ENCODE results near the gene ZBTB5.
A peak's percentile ranks its signal among the peaks of the same experiment; 100 is the strongest.
"Not testable (repeated sequence)": the region's sequence is repeated elsewhere in the genome, so short reads cannot be mapped to it uniquely, and the experiment has no call there.

ZBTB5 gene

GRCh38 chr9:37430841-37431597 is 34.2 kb downstream of the ZBTB5 start:
- H3K4me3 ChIP-seq (replicated peaks in 1 of 2; ENCODE audit: low read depth in 2 of 2, low read length in 2 of 2), result no peak overlapping the region
- no peak for TF ChIP-seq CTCF (IDR thresholded peaks at IDR 0.05; ENCODE audit: low read depth, low read length)
- DNase-seq (ENCODE audit: low read depth in 2 of 2), result peak in 1 of 2 donors; percentile 10

- H3K4me3 ChIP-seq (replicated peaks in 1 of 2; ENCODE audit: low read depth in 2 of 2, low read length in 2 of 2), result no peak overlapping the region
- DNase-seq (ENCODE audit: low read depth in 2 of 2), result no peak
- TF ChIP-seq CTCF (IDR thresholded peaks at IDR 0.05; ENCODE audit: low read depth, low read length), result no peak
These were observed 35.6 kb downstream of the ZBTB5 start for GRCh38 chr9:37429441-37430285.

GRCh38 chr9:37428345-37428744 is 36.9 kb downstream of the ZBTB5 start:
- H3K4me3 ChIP-seq (replicated peaks in 1 of 2; ENCODE audit: low read depth in 2 of 2, low read length in 2 of 2), result no peak overlapping the region
- DNase-seq (ENCODE audit: low read depth in 2 of 2), result no peak
- no peak for TF ChIP-seq CTCF (IDR thresholded peaks at IDR 0.05; ENCODE audit: low read depth, low read length)

- H3K4me3 ChIP-seq (replicated peaks in 1 of 2; ENCODE audit: low read depth in 2 of 2, low read length in 2 of 2), result no peak overlapping the region
- no peak for DNase-seq (ENCODE audit: low read depth in 2 of 2)
- no peak for TF ChIP-seq CTCF (IDR thresholded peaks at IDR 0.05; ENCODE audit: low read depth, low read length)
These were observed 38.4 kb downstream of the ZBTB5 start for GRCh38 chr9:37426846-37427245.

- not testable (repeated sequence) for H3K4me3 ChIP-seq (replicated peaks in 1 of 2; ENCODE audit: low read depth in 2 of 2, low read length in 2 of 2); DNase-seq (ENCODE audit: low read depth in 2 of 2)
These were observed 38.8 kb downstream of the ZBTB5 start for GRCh38 chr9:37426431-37426830.

- TF ChIP-seq CTCF (IDR thresholded peaks at IDR 0.05; ENCODE audit: low read depth, low read length), result no peak
- H3K4me3 ChIP-seq (replicated peaks in 1 of 2; ENCODE audit: low read depth in 2 of 2, low read length in 2 of 2), result no peak overlapping the region
- no peak for DNase-seq (ENCODE audit: low read depth in 2 of 2)
These were observed 39.9 kb downstream of the ZBTB5 start for GRCh38 chr9:37425298-37425752.

GRCh38 chr9:37424686-37425297 is 40.5 kb downstream of the ZBTB5 start:
- DNase-seq (ENCODE audit: low read depth in 2 of 2), result no peak
- TF ChIP-seq CTCF (IDR thresholded peaks at IDR 0.05; ENCODE audit: low read depth, low read length), result no peak

More at GRCh38 chr9:37424686-37425297, 40.5 kb downstream of the ZBTB5 start:
- H3K4me3 ChIP-seq (replicated peaks in 1 of 2; ENCODE audit: low read depth in 2 of 2, low read length in 2 of 2), result no peak overlapping the region

All from cardiac fibroblast (primary cell).